H9 (cell line): Measurements from ENCODE around the gene PYHIN1. TPM values are rescaled to one million over a fixed set of nuclear protein-coding genes. Genes with fewer than 3 reads are reported as not detected.

ENCODE experiments used
- DNase-seq: peaks from one replicate; pipeline ENCODE4 v3.0.0-alpha.2; 2017
- H2AFZ ChIP-seq: one replicate; pipeline ENCODE4 v1.6.1; 2013; ENCODE audit warnings: mild to moderate bottlenecking, low read length, control low read depth, moderate library complexity
- H2AK5ac ChIP-seq: 2 replicates; pipeline ENCODE4 v1.6.1; 2013; ENCODE audit warnings: low read length, control low read depth, mixed read lengths; ENCODE audit not compliant: insufficient read length
- H2BK120ac ChIP-seq: one replicate; pipeline ENCODE4 v1.6.1; 2013; ENCODE audit warnings: low read depth, mild to moderate bottlenecking, low read length, control low read depth, inconsistent platforms; ENCODE audit not compliant: poor library complexity, severe bottlenecking
- H2BK12ac ChIP-seq: 2 replicates; pipeline ENCODE4 v1.6.1; 2013; ENCODE audit warnings: low read length, control low read depth, mixed read lengths, low read depth; ENCODE audit not compliant: insufficient read length
- H2BK15ac ChIP-seq: 2 replicates; pipeline ENCODE4 v1.6.1; 2013; ENCODE audit warnings: low read depth, low read length, control low read depth
- H2BK20ac ChIP-seq: one replicate; pipeline ENCODE4 v1.6.1; 2013; ENCODE audit warnings: low read depth, mild to moderate bottlenecking, low read length, control low read depth, inconsistent platforms; ENCODE audit not compliant: poor library complexity, severe bottlenecking
- H2BK5ac ChIP-seq: 2 replicates; pipeline ENCODE4 v1.6.1; 2013; ENCODE audit warnings: low read length, control low read depth, mixed read lengths; ENCODE audit not compliant: insufficient read length
- H3K14ac ChIP-seq: 2 replicates; pipeline ENCODE4 v1.6.1; 2013; ENCODE audit warnings: low read length, control low read depth; ENCODE audit not compliant: insufficient read depth
- H3K18ac ChIP-seq: 2 replicates; pipeline ENCODE4 v1.6.1; 2013; ENCODE audit warnings: low read depth, mild to moderate bottlenecking, mixed read lengths, low read length, control low read depth; ENCODE audit not compliant: insufficient read length
- H3K23ac ChIP-seq: 2 replicates; pipeline ENCODE4 v1.6.1; 2013; ENCODE audit warnings: low read length, control low read depth, mixed read lengths, low read depth; ENCODE audit not compliant: insufficient read length
- H3K23me2 ChIP-seq: 2 replicates; pipeline ENCODE4 v1.6.1; 2013; ENCODE audit warnings: low read depth, mild to moderate bottlenecking, mixed read lengths, low read length, control low read depth; ENCODE audit not compliant: insufficient read length, poor library complexity, severe bottlenecking
- H3K27ac ChIP-seq: 2 replicates; pipeline ENCODE4 v1.5.1; 2013; ENCODE audit warnings: low read length, control low read depth, mixed read lengths, low read depth; ENCODE audit not compliant: insufficient read length
- H3K27me3 ChIP-seq: 2 replicates; pipeline ENCODE4 v1.6.1; 2013; ENCODE audit warnings: low read length, control low read depth, inconsistent platforms; ENCODE audit not compliant: insufficient read depth
- H3K4ac ChIP-seq: 2 replicates; pipeline ENCODE4 v1.6.1; 2013; ENCODE audit warnings: low read depth, mild to moderate bottlenecking, control low read depth, inconsistent platforms, low read length, moderate library complexity
- H3K4me1 ChIP-seq: 2 replicates; pipeline ENCODE4 v1.6.1; 2013; ENCODE audit warnings: low read length, control low read depth, inconsistent platforms; ENCODE audit not compliant: insufficient read depth
- H3K4me2 ChIP-seq: 2 replicates; pipeline ENCODE4 v1.6.1; 2013; ENCODE audit warnings: low read length, control low read depth, mixed read lengths; ENCODE audit not compliant: insufficient read length, insufficient read depth
- H3K56ac ChIP-seq: 2 replicates; pipeline ENCODE4 v1.6.1; 2013; ENCODE audit warnings: low read depth, mild to moderate bottlenecking, mixed read lengths, low read length, control low read depth; ENCODE audit not compliant: insufficient read length
- H3K79me1 ChIP-seq: 2 replicates; pipeline ENCODE4 v1.6.1; 2013; ENCODE audit warnings: low read depth, mild to moderate bottlenecking, moderate library complexity, low read length, control low read depth, inconsistent platforms; ENCODE audit not compliant: insufficient read depth, poor library complexity, severe bottlenecking
- H3K79me2 ChIP-seq: 2 replicates; pipeline ENCODE4 v1.6.1; 2013; ENCODE audit warnings: low read length, control low read depth, inconsistent platforms; ENCODE audit not compliant: insufficient read depth
- H3K9ac ChIP-seq: 2 replicates; pipeline ENCODE4 v1.6.1; 2013; ENCODE audit warnings: low read length, control low read depth, mixed read lengths; ENCODE audit not compliant: insufficient read length; ENCODE audit errors: extremely low read depth
- H3K9me3 ChIP-seq: one replicate; pipeline ENCODE4 v1.6.1; 2013; ENCODE audit warnings: low read depth, low read length, inconsistent platforms; ENCODE audit not compliant: control insufficient read depth
- H3T11ph ChIP-seq: one replicate; pipeline ENCODE4 v1.6.1; 2013; ENCODE audit warnings: mild to moderate bottlenecking, low read length, control low read depth, inconsistent platforms
- H4K20me1 ChIP-seq: one replicate; pipeline ENCODE4 v1.6.1; 2013; ENCODE audit not compliant: control insufficient read depth, insufficient read length, insufficient read depth
- H4K5ac ChIP-seq: 2 replicates; pipeline ENCODE4 v1.6.1; 2013; ENCODE audit warnings: low read depth, mild to moderate bottlenecking, mixed read lengths, low read length, control low read depth; ENCODE audit not compliant: insufficient read length
- H4K8ac ChIP-seq: replicated peaks from 2 replicates; pipeline ENCODE4 v1.6.1; 2013; ENCODE audit warnings: low read length, control low read depth, mixed read lengths, low read depth; ENCODE audit not compliant: insufficient read length
- H4K91ac ChIP-seq: 2 replicates; pipeline ENCODE4 v1.6.1; 2013; ENCODE audit warnings: low read depth, mild to moderate bottlenecking, moderate library complexity, mixed read lengths, low read length, control low read depth; ENCODE audit not compliant: insufficient read length
- H3K27ac Mint-ChIP-seq, 3 experiments: 2 replicates in 2 of 3; 3 replicates in 1 of 3; pipeline ENCODE4 v1.8.0; 2020 to 2021; ENCODE audit warnings: mixed read lengths in 3 of 3, mild to moderate bottlenecking in 1 of 3, moderate library complexity in 1 of 3
- H3K27me3 Mint-ChIP-seq: 2 replicates; pipeline ENCODE4 v1.8.0; 2021; ENCODE audit warnings: low read depth, mild to moderate bottlenecking, moderate library complexity, mixed read lengths
- H3K36me3 Mint-ChIP-seq, 3 experiments: 2 replicates in 2 of 3; 3 replicates in 1 of 3; pipeline ENCODE4 v1.8.0; 2020 to 2021; ENCODE audit warnings: low read depth in 3 of 3, mixed read lengths in 3 of 3; ENCODE audit not compliant: insufficient read depth in 1 of 3
- H3K4me1 Mint-ChIP-seq, 2 experiments: 2 replicates each; pipeline ENCODE4 v1.8.0; 2020; ENCODE audit warnings: mixed read lengths in 2 of 2
- H3K4me3 Mint-ChIP-seq, 2 experiments: 2 replicates in 1 of 2; 3 replicates in 1 of 2; pipeline ENCODE4 v1.8.0; 2020 to 2021; ENCODE audit warnings: mild to moderate bottlenecking in 2 of 2, mixed read lengths in 2 of 2, moderate library complexity in 1 of 2
- H3K9me3 Mint-ChIP-seq, 2 experiments: 2 replicates in 1 of 2; 3 replicates in 1 of 2; pipeline ENCODE4 v1.8.0; 2020; ENCODE audit warnings: mild to moderate bottlenecking in 2 of 2, mixed read lengths in 2 of 2, moderate library complexity in 1 of 2
- WGBS: extraction: QIAGEN DNeasy Blood & Tissue Kit; methylation state at CpG from one replicate; pipeline ENCODE4 v1.1.7; 2013; ENCODE audit warnings: missing lambda C conversion rate, low lambda C conversion rate, mixed read lengths; ENCODE audit not compliant: insufficient read length; ENCODE audit errors: extremely low coverage; 5-methylcytosine and 5-hydroxymethylcytosine counted together
- total RNA-seq: library from RNA; stranded (reverse); gene quantifications from 2 replicates; pipeline ENCODE4 v1.2.1, GENCODE V29; 2021
- TF ChIP-seq, protein P1 (sequence below): fragments of 200-600 bp; sonication (generic); conservative IDR thresholded peaks from 3 replicates; pipeline ENCODE4 v1.8.0; 2021; ENCODE audit warnings: antibody characterized with exemption, mild to moderate bottlenecking

The PYHIN1 gene
- total RNA-seq, 1 experiment from 2014 or later: not detected

DNA sequence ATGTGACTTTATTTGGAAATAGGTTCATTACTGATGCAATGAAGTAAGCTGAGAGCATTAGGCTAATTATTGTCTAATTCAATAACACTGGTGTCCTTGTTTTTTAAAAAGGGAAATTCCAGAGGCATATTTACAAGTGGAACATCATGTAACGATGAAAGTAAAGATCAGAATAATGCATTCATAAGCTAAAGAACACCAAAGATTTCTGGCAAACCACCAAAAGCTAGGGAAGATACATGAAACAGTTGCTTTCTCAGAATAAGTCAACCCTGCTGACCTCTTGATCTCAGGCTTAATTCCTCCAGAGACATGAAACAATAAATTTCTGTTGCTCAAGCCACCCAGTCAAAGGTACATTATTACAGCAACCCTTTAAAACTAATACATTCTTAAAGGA, 58.1 kb downstream of the PYHIN1 start:
- Histone ChIP-seq H2BK120ac (no peak overlapping the region), H2AK5ac (no peak overlapping the region), H3K23me2 (no peaks in the 10 kb centered on the region), H2BK12ac (no peak overlapping the region), H3K18ac (no peak overlapping the region), H4K5ac (no peak overlapping the region), H4K91ac (no peak overlapping the region), H2BK5ac (no peak overlapping the region), H3K27ac (no peak overlapping the region), H4K20me1 (no peaks in the 10 kb centered on the region), H3K4me2 (no peak overlapping the region), H3K23ac (no peak overlapping the region), H3K14ac (no peak overlapping the region), H3K9ac (no peak overlapping the region), H3K56ac (no peak overlapping the region), H3K9me3 (no peaks in the 10 kb centered on the region), H3K4me1 (no peaks in the 10 kb centered on the region), H2AFZ (no peak overlapping the region), H3K4ac (no peak overlapping the region), H3T11ph (no peak overlapping the region), H3K27me3 (no peaks in the 10 kb centered on the region), H2BK15ac (no peak overlapping the region), H3K79me1 (no peaks in the 10 kb centered on the region), H4K8ac (no peak overlapping the region), H2BK20ac (no peak overlapping the region), H3K79me2 (no peaks in the 10 kb centered on the region)
- Mint-ChIP-seq H3K27me3 (no peaks in the 10 kb centered on the region), H3K27ac (no peak overlapping the region), H3K4me3 (no peak overlapping the region), H3K4me1 (no peaks in the 10 kb centered on the region), H3K9me3 (peaks cover 0 to under 1% of the 10 kb centered on the region in 2 experiments; a peak in 3 of 5 replicates), H3K36me3 (peaks cover 0 to 2% (median 0%) of the 10 kb centered on the region in 3 experiments; a peak in 2 of 7 replicates)
- WGBS: no CpG with 5 or more reads among the region's 1 CpG
- TF ChIP-seq, protein P1, sequence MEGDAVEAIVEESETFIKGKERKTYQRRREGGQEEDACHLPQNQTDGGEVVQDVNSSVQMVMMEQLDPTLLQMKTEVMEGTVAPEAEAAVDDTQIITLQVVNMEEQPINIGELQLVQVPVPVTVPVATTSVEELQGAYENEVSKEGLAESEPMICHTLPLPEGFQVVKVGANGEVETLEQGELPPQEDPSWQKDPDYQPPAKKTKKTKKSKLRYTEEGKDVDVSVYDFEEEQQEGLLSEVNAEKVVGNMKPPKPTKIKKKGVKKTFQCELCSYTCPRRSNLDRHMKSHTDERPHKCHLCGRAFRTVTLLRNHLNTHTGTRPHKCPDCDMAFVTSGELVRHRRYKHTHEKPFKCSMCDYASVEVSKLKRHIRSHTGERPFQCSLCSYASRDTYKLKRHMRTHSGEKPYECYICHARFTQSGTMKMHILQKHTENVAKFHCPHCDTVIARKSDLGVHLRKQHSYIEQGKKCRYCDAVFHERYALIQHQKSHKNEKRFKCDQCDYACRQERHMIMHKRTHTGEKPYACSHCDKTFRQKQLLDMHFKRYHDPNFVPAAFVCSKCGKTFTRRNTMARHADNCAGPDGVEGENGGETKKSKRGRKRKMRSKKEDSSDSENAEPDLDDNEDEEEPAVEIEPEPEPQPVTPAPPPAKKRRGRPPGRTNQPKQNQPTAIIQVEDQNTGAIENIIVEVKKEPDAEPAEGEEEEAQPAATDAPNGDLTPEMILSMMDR: no peak
- no peak for DNase-seq
